HEK293 (cell line): Measurements from ENCODE around the gene HERC2.

ENCODE experiments used
- CTCF ChIA-PET: fragments of 350-600 bp; formaldehyde crosslinking; extraction: SDS; loops from one replicate; lab custom pipeline; 2021; ENCODE audit warnings: antibody characterized with exemption; lab: Yijun Ruan, JAX
- POLR2A ChIA-PET: fragments of 300-600 bp; formaldehyde crosslinking; extraction: SDS; loops from one replicate; lab custom pipeline; 2020; ENCODE audit warnings: antibody characterized with exemption, inconsistent platforms; lab: Yijun Ruan, JAX
- H3K27ac ChIP-seq: fragments of 200-500 bp; sonication (Bioruptor generic); 2 replicates; pipeline ENCODE4 v1.5.1; 2014; ENCODE audit warnings: low read depth, low read length, control low read depth, inconsistent platforms; ENCODE audit errors: extremely low read depth
- H3K36me3 ChIP-seq, 2 experiments: fragments of 200-500 bp in 1 of 2; sonication (Bioruptor generic) in 1 of 2; 1 replicate in 1 of 2; 2 replicates in 1 of 2; pipeline ENCODE4 v1.5.1; 2014 to 2017; ENCODE audit warnings: inconsistent platforms in 2 of 2, low read length in 2 of 2; ENCODE audit not compliant: control insufficient read depth in 2 of 2, insufficient read depth in 1 of 2
- H3K4me1 ChIP-seq: fragments of 200-500 bp; sonication (Bioruptor generic); 2 replicates; pipeline ENCODE4 v1.5.1; 2014; ENCODE audit warnings: mild to moderate bottlenecking, low read length, inconsistent platforms; ENCODE audit not compliant: control insufficient read depth, insufficient read depth
- H3K4me3 ChIP-seq: 2 replicates; pipeline ENCODE4 v1.5.1; 2011; ENCODE audit warnings: low read depth, mild to moderate bottlenecking, control low read depth, low read length, moderate library complexity
- H3K9me3 ChIP-seq: fragments of 200-500 bp; sonication (Bioruptor generic); 2 replicates; pipeline ENCODE4 v1.5.1; 2014; ENCODE audit warnings: low read depth, low read length, inconsistent platforms; ENCODE audit not compliant: control insufficient read depth, insufficient read depth
- GLI2 ChIP-seq: fragments of 450-650 bp; formaldehyde crosslinking; IDR thresholded peaks from 2 replicates; pipeline ENCODE4; 2017; ENCODE audit warnings: missing biosample characterization, missing genetic modification characterization, low read depth, borderline replicate concordance
- HOXC10 ChIP-seq: sonication (generic); formaldehyde crosslinking; IDR thresholded peaks from 2 replicates; pipeline ENCODE4 v1.8.1; 2023; ENCODE audit warnings: mild to moderate bottlenecking, missing genetic modification reagents
- RBAK ChIP-seq: fragments of 450-650 bp; formaldehyde crosslinking; IDR thresholded peaks from 2 replicates; pipeline ENCODE4 v1.5.1; 2016; ENCODE audit warnings: missing biosample characterization, missing genetic modification characterization
- WT1 ChIP-seq: fragments of 450-650 bp; formaldehyde crosslinking; IDR thresholded peaks from 2 replicates; pipeline ENCODE4 v1.5.1; 2016; ENCODE audit warnings: missing biosample characterization, missing genetic modification characterization
- ZBTB11 ChIP-seq: fragments of 450-650 bp; formaldehyde crosslinking; conservative IDR thresholded peaks from 2 replicates; pipeline ENCODE4 v1.5.1; 2016; ENCODE audit warnings: low read depth, missing biosample characterization, missing genetic modification characterization
- ZBTB48 ChIP-seq: fragments of 450-650 bp; formaldehyde crosslinking; IDR thresholded peaks from 2 replicates; pipeline ENCODE4 v1.5.1; 2016; ENCODE audit warnings: missing biosample characterization, missing genetic modification characterization
- ZNF174 ChIP-seq: fragments of 450-650 bp; formaldehyde crosslinking; IDR thresholded peaks from 2 replicates; pipeline ENCODE4 v1.5.0; 2017; ENCODE audit warnings: missing biosample characterization, mild to moderate bottlenecking, missing genetic modification characterization
- ZNF184 ChIP-seq: fragments of 450-650 bp; IDR thresholded peaks from 2 replicates; pipeline ENCODE4 v1.5.1; 2018; ENCODE audit warnings: missing biosample characterization, mild to moderate bottlenecking, missing genetic modification characterization
- ZNF211 ChIP-seq: fragments of 450-650 bp; formaldehyde crosslinking; IDR thresholded peaks from 2 replicates; pipeline ENCODE4 v1.5.1; 2016; ENCODE audit warnings: low read depth, missing biosample characterization, missing genetic modification characterization
- ZNF473 ChIP-seq: fragments of 450-650 bp; formaldehyde crosslinking; IDR thresholded peaks from 2 replicates; pipeline ENCODE4 v1.5.1; 2017; ENCODE audit warnings: missing biosample characterization, missing genetic modification characterization
- ZNF521 ChIP-seq: fragments of 450-650 bp; formaldehyde crosslinking; IDR thresholded peaks from 2 replicates; pipeline ENCODE4 v1.5.1; 2017; ENCODE audit warnings: missing biosample characterization, mild to moderate bottlenecking, missing genetic modification characterization
- ZNF629 ChIP-seq: fragments of 450-650 bp; formaldehyde crosslinking; IDR thresholded peaks from 2 replicates; pipeline ENCODE4 v1.5.1; 2017; ENCODE audit warnings: missing biosample characterization, missing genetic modification characterization
- ZNF645 ChIP-seq: fragments of 450-650 bp; formaldehyde crosslinking; IDR thresholded peaks from 2 replicates; pipeline ENCODE4; 2016; ENCODE audit warnings: missing biosample characterization, missing genetic modification characterization
- ZNF692 ChIP-seq: fragments of 450-650 bp; formaldehyde crosslinking; IDR thresholded peaks from 2 replicates; pipeline ENCODE4 v1.5.1; 2016; ENCODE audit warnings: missing biosample characterization, missing genetic modification characterization
- ZNF747 ChIP-seq: fragments of 450-650 bp; formaldehyde crosslinking; IDR thresholded peaks from 2 replicates; pipeline ENCODE4 v1.5.1; 2016; ENCODE audit warnings: missing biosample characterization, missing genetic modification characterization
- ZNF837 ChIP-seq: fragments of 450-650 bp; formaldehyde crosslinking; IDR thresholded peaks from 2 replicates; pipeline ENCODE4 v1.5.1; 2016; ENCODE audit warnings: missing biosample characterization, missing genetic modification characterization
- TF ChIP-seq, protein P1 (sequence below): fragments of 450-650 bp; formaldehyde crosslinking; IDR thresholded peaks from 2 replicates; pipeline ENCODE4 v1.5.0; 2017; ENCODE audit warnings: missing biosample characterization, missing genetic modification characterization, borderline replicate concordance
- TF ChIP-seq, protein P2 (sequence below): fragments of 450-650 bp; formaldehyde crosslinking; IDR thresholded peaks from 2 replicates; pipeline ENCODE4 v1.5.1; 2016; ENCODE audit warnings: missing biosample characterization, missing genetic modification characterization
- TF ChIP-seq, protein P3 (sequence below): fragments of 450-650 bp; formaldehyde crosslinking; optimal IDR thresholded peaks from 2 replicates; pipeline ENCODE3; 2016; ENCODE audit warnings: missing biosample characterization, mild to moderate bottlenecking, missing genetic modification characterization

HERC2 gene

GRCh38 chr15:28081594-28081993 is 240.4 kb downstream of the HERC2 start:
- no peaks in the 10 kb centered on the region for H3K9me3 ChIP-seq
- TF ChIP-seq ZNF629 (tag by site-specific recombination) (no peak), ZNF174 (tag by site-specific recombination) (no peak)
- H3K4me1 ChIP-seq, result no peaks in the 10 kb centered on the region
- ChIA-PET POLR2A (no interaction called here), CTCF (no interaction called here)
- H3K36me3 ChIP-seq, result no peaks in the 10 kb centered on the region
- no peak overlapping the region for H3K4me3 ChIP-seq
- H3K27ac ChIP-seq, result no peak overlapping the region

- ChIA-PET CTCF (no interaction called here), POLR2A (no interaction called here)
- no peak for TF ChIP-seq ZNF473 (tag by site-specific recombination)
- no peak for TF ChIP-seq ZNF692 (tag by site-specific recombination)
- no peak for TF ChIP-seq ZNF747 (tag by site-specific recombination)
- TF ChIP-seq ZNF521 (tag by site-specific recombination), result no peak
- TF ChIP-seq ZNF645, result no peak
- no peak for TF ChIP-seq ZNF837 (tag by site-specific recombination)
- TF ChIP-seq ZBTB11 (tag by site-specific recombination), result no peak
- TF ChIP-seq, protein P1, sequence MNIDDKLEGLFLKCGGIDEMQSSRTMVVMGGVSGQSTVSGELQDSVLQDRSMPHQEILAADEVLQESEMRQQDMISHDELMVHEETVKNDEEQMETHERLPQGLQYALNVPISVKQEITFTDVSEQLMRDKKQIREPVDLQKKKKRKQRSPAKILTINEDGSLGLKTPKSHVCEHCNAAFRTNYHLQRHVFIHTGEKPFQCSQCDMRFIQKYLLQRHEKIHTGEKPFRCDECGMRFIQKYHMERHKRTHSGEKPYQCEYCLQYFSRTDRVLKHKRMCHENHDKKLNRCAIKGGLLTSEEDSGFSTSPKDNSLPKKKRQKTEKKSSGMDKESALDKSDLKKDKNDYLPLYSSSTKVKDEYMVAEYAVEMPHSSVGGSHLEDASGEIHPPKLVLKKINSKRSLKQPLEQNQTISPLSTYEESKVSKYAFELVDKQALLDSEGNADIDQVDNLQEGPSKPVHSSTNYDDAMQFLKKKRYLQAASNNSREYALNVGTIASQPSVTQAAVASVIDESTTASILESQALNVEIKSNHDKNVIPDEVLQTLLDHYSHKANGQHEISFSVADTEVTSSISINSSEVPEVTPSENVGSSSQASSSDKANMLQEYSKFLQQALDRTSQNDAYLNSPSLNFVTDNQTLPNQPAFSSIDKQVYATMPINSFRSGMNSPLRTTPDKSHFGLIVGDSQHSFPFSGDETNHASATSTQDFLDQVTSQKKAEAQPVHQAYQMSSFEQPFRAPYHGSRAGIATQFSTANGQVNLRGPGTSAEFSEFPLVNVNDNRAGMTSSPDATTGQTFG (tag by site-specific recombination), result no peak
- no peak for TF ChIP-seq ZBTB48 (tag by site-specific recombination)
- no peak for TF ChIP-seq ZNF184 (tag by site-specific recombination)
- TF ChIP-seq RBAK (tag by site-specific recombination), result no peak
- no peak for TF ChIP-seq GLI2 (tag by site-specific recombination)
- TF ChIP-seq WT1 (tag by site-specific recombination), result no peak
- no peak for TF ChIP-seq ZNF211 (tag by site-specific recombination)
- TF ChIP-seq, protein P2, sequence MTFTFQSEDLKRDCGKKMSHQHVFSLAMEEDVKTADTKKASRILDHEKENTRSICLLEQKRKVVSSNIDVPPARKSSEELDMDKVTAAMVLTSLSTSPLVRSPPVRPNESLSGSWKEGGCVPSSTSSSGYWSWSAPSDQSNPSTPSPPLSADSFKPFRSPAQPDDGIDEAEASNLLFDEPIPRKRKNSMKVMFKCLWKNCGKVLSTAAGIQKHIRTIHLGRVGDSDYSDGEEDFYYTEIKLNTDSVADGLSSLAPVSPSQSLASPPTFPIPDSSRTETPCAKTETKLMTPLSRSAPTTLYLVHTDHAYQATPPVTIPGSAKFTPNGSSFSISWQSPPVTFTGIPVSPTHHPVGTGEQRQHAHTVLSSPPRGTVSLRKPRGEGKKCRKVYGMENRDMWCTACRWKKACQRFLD, result no peak
- TF ChIP-seq, protein P3, sequence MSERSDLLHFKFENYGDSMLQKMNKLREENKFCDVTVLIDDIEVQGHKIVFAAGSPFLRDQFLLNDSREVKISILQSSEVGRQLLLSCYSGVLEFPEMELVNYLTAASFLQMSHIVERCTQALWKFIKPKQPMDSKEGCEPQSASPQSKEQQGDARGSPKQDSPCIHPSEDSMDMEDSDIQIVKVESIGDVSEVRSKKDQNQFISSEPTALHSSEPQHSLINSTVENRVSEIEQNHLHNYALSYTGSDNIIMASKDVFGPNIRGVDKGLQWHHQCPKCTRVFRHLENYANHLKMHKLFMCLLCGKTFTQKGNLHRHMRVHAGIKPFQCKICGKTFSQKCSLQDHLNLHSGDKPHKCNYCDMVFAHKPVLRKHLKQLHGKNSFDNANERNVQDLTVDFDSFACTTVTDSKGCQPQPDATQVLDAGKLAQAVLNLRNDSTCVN, result no peak
- TF ChIP-seq HOXC10, result no peak
- H3K9me3 ChIP-seq, result no peaks in the 10 kb centered on the region
- H3K4me1 ChIP-seq, result no peaks in the 10 kb centered on the region
- no peak overlapping the region for H3K27ac ChIP-seq
- H3K4me3 ChIP-seq, result no peak overlapping the region
- no peaks in the 10 kb centered on the region for H3K36me3 ChIP-seq
Measured at GRCh38 chr15:28080386-28080785, 241.6 kb downstream of the HERC2 start.
